Cerebellar cortex (tissue), 1 donor: ENCODE results near the gene GMPS.
"Not testable (repeated sequence)": the region's sequence is repeated elsewhere in the genome, so short reads cannot be mapped to it uniquely, and the experiment has no call there.

ENCODE experiments used
- DNase-seq: peaks from one replicate; pipeline ENCODE4 v3.0.0-alpha.2; 2015; ENCODE audit warnings: low spot score

GMPS gene

DNA sequence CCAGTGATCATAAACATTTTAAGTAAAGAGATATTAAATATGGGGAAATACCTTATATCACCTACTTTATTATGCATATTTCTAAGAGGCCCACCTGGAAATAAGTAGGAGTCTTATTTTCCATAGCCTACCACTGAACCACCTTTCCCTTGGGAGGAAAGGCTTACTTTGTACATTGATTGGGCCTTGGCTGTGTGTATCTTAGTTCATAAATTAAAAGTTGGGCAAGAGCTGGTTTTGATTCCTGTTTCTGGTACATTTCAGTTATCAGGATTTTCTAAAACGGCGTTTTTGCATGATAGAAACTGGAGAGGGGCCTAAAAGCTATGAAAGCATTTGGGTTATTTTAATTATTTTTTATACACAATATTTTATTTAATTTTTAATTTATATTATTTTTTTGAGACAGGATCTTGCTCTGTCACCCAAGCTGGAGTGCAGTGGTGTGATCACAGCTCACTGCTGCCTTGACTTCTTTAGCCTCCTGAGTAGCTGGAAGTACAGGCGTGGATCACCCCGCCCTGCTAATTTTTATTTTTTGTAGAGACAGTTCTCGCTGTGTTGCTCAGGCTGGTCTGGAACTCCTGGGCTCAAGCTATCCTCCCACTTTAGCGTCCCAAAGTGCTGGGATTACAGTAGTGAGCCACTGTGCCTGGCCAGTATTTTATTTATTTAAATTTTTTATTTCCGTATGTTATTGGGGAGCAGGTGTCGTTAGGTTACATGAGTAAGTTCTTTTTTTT is 2.6 kb downstream of the GMPS start:
- DNase-seq, result no peak

GRCh38 chr3:155876037-155876436 is 5.6 kb downstream of the GMPS start:
- DNase-seq, result peak; percentile 49

GRCh38 chr3:155876503-155876902 is 6.1 kb downstream of the GMPS start:
- peak; percentile 63 for DNase-seq

DNA sequence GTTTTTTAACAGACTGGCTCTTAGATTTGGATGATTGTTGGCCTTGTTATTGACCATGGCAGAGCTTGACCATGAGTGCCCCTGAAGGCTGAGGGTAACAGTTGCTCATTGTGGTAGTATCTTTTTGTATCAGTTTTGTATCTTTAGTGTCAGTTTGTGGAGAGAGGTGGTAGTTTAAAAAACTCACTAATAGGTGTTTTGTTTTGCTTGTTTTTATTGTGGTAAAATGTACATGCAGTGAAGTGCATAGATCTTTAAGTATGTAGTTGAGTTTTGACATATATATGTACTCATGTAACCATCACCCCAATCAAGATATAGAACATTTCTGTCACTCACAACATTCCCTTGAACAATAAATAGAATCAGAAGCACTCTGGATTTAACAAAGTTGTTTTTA is 9.8 kb downstream of the GMPS start:
- no peak for DNase-seq

DNA sequence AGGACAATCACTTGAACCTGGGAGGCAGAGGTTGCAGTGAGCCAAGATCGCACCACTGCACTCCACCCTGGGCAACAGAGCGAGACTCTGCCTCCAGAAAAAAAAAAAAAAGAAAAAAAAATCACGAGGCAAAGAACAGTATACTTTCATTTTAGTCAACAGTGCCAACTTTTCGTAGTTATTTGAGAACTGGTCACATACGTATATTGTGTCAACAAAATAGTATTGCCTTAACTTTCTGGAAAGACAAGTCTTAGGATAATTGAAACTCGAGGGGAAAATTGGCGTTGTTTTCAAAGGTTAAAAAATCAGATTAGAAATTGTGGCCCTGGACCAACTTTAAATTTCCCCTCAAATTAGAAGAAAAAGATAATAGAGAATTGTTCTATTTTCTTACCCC is 13.8 kb downstream of the GMPS start:
- DNase-seq, result no peak

- no peak for DNase-seq
Measured at GRCh38 chr3:155885292-155885691, 14.8 kb downstream of the GMPS start.

DNA sequence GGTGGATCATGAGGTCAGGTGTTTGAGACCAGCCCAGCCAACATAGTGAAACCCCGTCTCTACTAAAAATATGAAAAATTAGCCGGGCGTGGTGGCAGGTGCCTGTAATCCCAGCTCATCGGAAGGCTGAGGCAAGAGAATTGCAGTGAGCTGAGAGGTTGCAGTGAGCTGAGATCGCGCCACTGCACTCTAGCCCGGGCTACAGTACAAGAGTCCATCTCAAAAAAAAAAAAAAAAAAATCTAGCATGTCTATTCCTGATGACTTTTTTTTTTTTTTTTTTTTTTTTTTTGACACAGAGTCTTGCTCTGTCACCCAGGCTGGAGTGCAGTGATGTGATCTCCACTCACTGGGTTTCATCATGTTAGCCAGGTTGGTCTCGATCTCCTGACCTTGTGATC is 15.9 kb downstream of the GMPS start:
- not testable (repeated sequence) for DNase-seq

DNA sequence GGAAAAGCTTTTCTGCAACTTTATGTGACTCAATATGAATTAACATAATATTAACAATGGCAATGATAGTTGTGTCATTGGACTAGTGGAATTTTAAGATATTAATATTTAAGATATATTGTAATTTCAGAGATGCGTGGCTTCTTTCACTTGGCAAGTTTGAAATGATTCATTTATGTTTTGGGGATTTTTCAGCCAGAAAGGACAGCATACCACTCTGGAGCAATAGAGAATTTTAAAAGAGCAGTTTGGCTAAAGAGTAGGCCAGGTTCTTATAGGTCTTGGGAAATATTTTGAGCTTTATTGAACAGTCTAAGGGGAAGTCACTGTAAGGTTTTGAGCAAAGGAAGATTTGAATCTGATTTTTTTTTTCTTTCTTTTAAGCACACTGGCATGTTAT is 16.5 kb downstream of the GMPS start:
- DNase-seq, result no peak

GRCh38 chr3:155889212-155889611 is 18.8 kb downstream of the GMPS start:
- no peak for DNase-seq

DNA sequence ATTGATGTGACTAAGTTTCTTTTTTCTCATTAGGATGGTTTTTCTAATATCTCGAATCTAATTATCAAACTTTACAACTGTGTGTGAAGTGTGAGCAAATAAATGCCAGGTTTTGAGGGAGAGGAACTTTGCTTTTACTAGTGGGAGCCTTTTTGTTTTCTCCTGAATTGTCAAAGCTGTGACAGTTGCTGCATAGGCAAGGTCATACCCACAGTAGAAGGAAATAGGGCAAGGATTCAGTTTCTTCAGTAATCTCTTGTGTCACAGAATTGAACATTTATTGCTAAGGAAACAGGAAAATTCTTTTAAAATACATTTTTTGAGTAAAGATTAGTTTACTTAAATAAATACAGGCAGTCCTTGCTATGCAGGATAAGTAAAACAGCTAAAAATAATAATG is 19.5 kb downstream of the GMPS start:
- DNase-seq, result no peak

DNA sequence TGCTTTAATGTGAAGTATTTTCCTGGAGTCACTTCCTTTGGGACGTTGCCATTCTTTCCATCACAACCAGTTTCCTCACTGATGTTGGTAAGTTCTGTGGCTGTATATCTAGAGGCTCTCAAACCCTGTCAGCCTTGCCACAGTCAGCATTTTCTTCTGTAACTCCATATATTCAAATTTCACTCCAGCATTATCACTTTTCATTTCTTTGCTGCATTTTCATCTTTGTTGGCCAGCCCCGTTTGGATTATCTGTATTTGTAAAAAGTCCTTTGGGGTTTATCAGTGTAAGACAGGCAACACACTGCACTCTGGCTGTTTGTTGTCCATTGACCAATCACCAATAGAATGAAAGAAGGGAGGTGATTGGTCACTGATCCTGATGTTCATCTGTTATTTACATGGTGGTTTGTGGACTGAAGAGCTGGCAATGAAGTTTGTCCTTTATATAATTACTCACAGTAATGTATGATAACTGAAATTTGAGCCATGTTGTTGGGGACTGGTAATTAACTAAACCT is 20.3 kb downstream of the GMPS start:
- DNase-seq, result no peak

GRCh38 chr3:155891321-155891720 is 20.9 kb downstream of the GMPS start:
- no peak for DNase-seq

DNA sequence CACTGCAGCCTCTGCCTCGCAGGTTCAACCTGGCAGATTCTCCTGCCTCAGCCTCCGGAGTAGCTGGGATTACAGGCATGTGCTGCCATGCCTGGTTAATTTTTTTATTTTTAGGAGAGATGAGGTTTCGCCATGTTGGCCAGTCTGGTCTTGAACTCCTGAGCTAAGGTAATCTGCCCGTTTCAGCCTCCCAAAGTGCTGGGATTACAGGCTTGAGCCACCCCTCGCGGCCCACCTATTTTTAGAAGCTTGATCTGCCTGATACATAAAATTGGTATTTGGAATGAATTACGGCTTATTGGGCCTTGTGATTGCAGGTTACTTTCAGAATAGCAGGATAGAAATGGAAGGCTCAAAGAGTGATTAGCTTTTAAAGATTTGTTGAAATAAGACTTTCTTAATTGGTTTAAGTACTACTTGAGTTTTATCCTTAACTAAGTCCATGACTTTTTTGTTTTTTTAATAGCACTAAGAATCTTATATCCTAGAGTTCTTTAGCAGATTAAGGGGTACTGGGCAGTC is 25.0 kb downstream of the GMPS start:
- no peak for DNase-seq

DNA sequence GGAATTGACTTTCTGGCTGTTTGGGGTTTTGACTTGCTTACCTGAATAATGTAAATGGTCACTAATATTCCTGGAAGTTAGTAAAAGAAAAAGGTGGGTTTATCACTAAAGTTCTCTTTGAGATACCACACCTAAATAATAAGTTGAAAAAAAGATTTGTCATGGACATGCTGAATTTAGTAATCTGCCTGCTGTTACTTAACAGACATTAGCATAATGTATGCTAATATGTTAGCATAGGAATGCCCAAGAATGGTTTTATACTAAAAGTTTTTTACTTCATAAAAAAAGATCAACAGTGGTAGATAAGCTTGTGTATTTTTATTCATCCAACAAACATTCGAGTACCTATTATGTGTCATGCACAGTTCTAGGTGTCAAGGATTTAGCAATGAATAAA is 36.5 kb downstream of the GMPS start:
- no peak for DNase-seq

DNA sequence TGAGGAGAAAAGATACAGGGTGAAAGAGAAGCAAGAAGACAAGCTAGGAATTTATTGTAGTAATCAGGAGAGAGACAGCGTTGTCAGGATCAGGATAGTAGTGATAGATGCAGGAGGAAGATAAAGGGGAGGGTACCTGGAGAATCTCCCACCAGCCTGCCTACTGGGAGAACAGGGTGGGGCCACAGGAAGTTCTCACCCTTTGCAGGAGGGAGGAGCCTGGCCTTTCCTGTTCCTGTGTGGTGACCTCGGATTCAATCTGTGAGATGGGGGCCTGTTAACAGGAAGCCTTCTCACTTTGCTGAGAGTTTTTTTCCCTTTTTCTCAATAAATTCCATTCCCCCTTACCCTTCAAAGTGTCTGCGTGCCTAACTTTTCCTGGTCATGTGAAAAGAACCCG is 37.6 kb downstream of the GMPS start:
- DNase-seq, result no peak

DNA sequence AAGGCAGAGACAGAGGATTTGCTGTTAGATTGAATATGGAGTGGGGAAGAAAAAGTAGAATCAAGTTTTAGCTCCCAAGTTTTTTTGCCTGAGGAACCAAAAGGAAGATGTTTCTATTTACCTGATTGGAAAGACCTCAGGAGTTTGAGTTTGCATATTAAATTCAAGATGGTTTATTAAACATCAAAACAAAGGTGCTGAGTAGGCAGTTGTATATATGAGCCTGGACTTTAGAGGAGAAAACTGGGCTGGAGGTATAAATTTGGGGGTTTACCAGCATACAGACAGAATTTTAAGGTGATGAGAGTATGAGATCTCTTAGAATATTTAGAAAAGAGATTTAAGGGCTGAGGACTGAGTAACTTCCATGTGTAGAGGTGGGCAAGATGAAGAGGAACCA is 38.2 kb downstream of the GMPS start:
- no peak for DNase-seq

DNA sequence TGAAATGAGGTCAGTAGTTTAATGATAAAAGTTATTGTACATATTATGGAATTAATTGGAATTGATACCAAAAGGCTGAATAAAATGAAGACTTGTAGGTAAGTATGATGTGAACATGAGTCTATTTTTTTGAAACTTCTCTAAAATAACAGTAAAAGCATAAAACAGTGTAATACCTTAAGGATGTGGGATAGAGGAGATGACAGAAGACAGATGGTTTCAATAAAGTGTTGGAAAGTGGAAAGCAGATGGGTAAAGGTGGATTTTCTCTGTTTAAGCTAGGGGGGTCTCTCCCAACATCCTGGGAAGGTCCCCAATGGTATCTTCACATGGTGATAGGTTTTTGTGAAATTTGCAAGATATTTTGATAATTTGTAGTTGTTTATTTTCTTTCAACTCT is 41.6 kb downstream of the GMPS start:
- DNase-seq, result no peak

- no peak for DNase-seq
Measured at GRCh38 chr3:155912579-155913190, 42.2 kb downstream of the GMPS start.

GRCh38 chr3:155917781-155918180 is 47.3 kb downstream of the GMPS start:
- no peak for DNase-seq

DNA sequence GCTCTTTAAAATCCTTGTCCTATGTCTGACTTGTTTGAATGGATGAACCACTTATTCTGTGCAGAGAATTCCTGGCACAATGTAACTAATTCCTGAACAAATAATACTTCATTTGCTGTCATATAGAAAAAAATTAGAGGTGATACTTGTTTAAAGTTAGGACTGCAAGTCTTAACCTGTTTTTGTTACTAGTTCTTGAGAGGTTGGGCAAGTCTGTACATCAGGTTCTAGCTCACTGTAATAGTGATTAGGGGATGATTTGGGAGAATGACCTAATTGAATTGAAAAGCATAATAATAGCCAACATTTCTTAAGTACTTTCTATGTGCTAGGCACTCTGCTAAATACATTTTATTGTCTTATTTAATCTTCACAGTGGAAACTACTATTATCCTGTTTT is 49.3 kb downstream of the GMPS start:
- no peak for DNase-seq

- no peak for DNase-seq
Measured at GRCh38 chr3:155921486-155921885, 51.0 kb downstream of the GMPS start.

- peak; percentile 16 for DNase-seq
Measured at GRCh38 chr3:155934230-155934629, 63.8 kb downstream of the GMPS start.

DNA sequence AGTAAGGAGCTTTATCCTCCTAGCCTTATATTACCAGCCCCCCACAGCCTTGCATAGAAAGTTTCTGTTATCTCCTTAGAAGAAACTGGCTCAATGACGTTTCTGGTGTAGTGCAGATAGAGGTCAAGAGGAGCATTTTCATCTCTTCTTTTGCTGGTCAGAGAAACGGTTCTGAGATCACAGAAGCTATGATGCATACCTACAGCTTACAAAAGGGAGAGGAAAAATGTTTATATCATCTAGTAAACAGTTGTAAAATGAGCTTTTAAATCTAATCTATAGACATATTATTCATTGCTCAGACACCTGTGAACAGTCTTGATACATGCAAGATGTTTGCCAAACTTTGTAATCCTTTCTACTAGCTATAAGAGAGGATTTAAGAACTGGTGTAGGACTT is 68.0 kb downstream of the GMPS start:
- no peak for DNase-seq

- no peak for DNase-seq
Measured at GRCh38 chr3:155941354-155941753, 70.9 kb downstream of the GMPS start.
